Kidney (tissue), 14 donors: ENCODE data around the gene MYO5A. TPM values are rescaled to one million over a fixed set of nuclear protein-coding genes. Genes with fewer than 3 reads are reported as not detected.

ENCODE experiments used
- DNase-seq, 5 donors: peaks; one replicate each; pipeline ENCODE4 v3.0.0-alpha.2; 2013 to 2020
- FAIRE-seq: peaks from 2 replicates; lab custom pipeline; 2012; peaks lifted over from hg19 to GRCh38; lab: Jason Lieb, UNC
- H3K27ac ChIP-seq, 2 donors: one replicate each; pipeline ENCODE4 v1.7.0; 2013; ENCODE audit warnings: low read depth in 2 of 2, low read length in 2 of 2, inconsistent platforms in 1 of 2
- H3K27me3 ChIP-seq: one replicate; pipeline ENCODE4 v1.7.1; 2013; ENCODE audit warnings: low read length, inconsistent platforms; ENCODE audit not compliant: control insufficient read depth, insufficient read depth
- H3K36me3 ChIP-seq, 3 donors: one replicate each; pipeline versions ENCODE4 v1.7.0 to v1.7.1; 2013; ENCODE audit warnings: low read length in 3 of 3, control low read depth in 1 of 3, inconsistent platforms in 1 of 3; ENCODE audit not compliant: insufficient read depth in 3 of 3, control insufficient read depth in 2 of 3
- H3K4me1 ChIP-seq, 3 donors: one replicate each; pipeline versions ENCODE4 v1.7.0 to v1.7.1; 2013; ENCODE audit warnings: low read length in 3 of 3, inconsistent platforms in 1 of 3, low read depth in 1 of 3; ENCODE audit not compliant: control insufficient read depth in 2 of 3, insufficient read depth in 2 of 3
- H3K4me3 ChIP-seq, 3 donors: one replicate each; pipeline versions ENCODE4 v1.7.0 to v1.8.1; 2013; ENCODE audit warnings: low read length in 3 of 3, control low read depth in 1 of 3, inconsistent platforms in 1 of 3
- H3K9ac ChIP-seq, 3 donors: one replicate each; pipeline versions ENCODE4 v1.7.0 to v1.7.1; 2013; ENCODE audit warnings: low read length in 3 of 3, control low read depth in 1 of 3, inconsistent platforms in 1 of 3
- H3K9me3 ChIP-seq, 3 donors: one replicate each; pipeline versions ENCODE4 v1.7.0 to v1.7.1; 2013; ENCODE audit warnings: low read length in 3 of 3, control low read depth in 1 of 3, inconsistent platforms in 1 of 3; ENCODE audit not compliant: control insufficient read depth in 2 of 3, insufficient read depth in 1 of 3
- CTCF ChIP-seq: IDR thresholded peaks from 3 replicates; pipeline ENCODE4 v1.5.1; 2012; ENCODE audit warnings: mild to moderate bottlenecking, moderate library complexity, borderline replicate concordance; ENCODE audit not compliant: insufficient read depth; ENCODE audit errors: extremely low read depth
- intact Hi-C: fragments of 100-400 bp; cut with DNase I; formaldehyde crosslinking; loops from one replicate; pipeline ENCODE4 v1.11.1; 2022
- polyA plus RNA-seq: library from polyadenylated mRNA; stranded (reverse); fragments of 350-450 nt; fragmentation: Illumina TruSeq; extraction: RNeasy Lipid Tissue Mini Kit (QIAGEN cat#74804); gene quantifications from one replicate; pipeline ENCODE4 v1.2.3, GENCODE V29; 2014; ENCODE audit warnings: low read depth, low replicate concordance; ENCODE audit not compliant: insufficient read depth
- total RNA-seq: library from RNA; stranded (reverse); fragmentation: NEBNext Ultra II Directional; extraction: Animal tissue kit (Norgen Biotek cat#: 25700); gene quantifications from one replicate; pipeline ENCODE4 v1.2.1, GENCODE V29; 2021
- donor health status: control.
- donor health status: control.
- donor health status: control.
- donor health status: control.
- donor health status: control.
- donor health status: DM: yes; HTN: yes; CAD: no.
- donor health status: Normal renal cell carcinoma (clear cell type).

MYO5A gene
- total and polyA plus RNA-seq, 2 donors from 2014 or later: 3.5 to 32.9 TPM

GRCh38 chr15:52379395-52380106, 149.1 kb downstream of the MYO5A start:
- DNase-seq: peak in 2 of 5 donors; percentile 56 to 59
- Histone ChIP-seq H3K27ac (no peak overlapping the region), H3K27me3 (no peaks in the 10 kb centered on the region), H3K9me3 (no peaks in the 10 kb centered on the region), H3K9ac (no peak overlapping the region), H3K4me1 (no peaks in the 10 kb centered on the region), H3K4me3 (no peak overlapping the region), H3K36me3 (peaks cover 0 to 2% (median 0%) of the 10 kb centered on the region in 3 donors)
- TF ChIP-seq CTCF: no peak
- no peak for FAIRE-seq
- intact Hi-C loops: no loop called here

GRCh38 chr15:52378746-52379394, 149.8 kb downstream of the MYO5A start:
- intact Hi-C loops: no loop called here
- DNase-seq (no peak), FAIRE-seq (no peak)

GRCh38 chr15:52370010-52370409, 158.7 kb downstream of the MYO5A start:
- no peak for FAIRE-seq
- Histone ChIP-seq H3K4me3 (no peak overlapping the region), H3K27ac (no peak overlapping the region), H3K27me3 (no peaks in the 10 kb centered on the region), H3K36me3 (peaks cover 0 to 7% (median 0%) of the 10 kb centered on the region in 3 donors), H3K9me3 (no peaks in the 10 kb centered on the region), H3K9ac (no peak overlapping the region), H3K4me1 (peaks cover 0 to 3% (median 0%) of the 10 kb centered on the region in 3 donors)
- intact Hi-C loops: no loop called here
- DNase-seq: no peak
- TF ChIP-seq CTCF: no peak

More at GRCh38 chr15:52378746-52379394, 149.8 kb downstream of the MYO5A start:
- Histone ChIP-seq H3K9ac (no peak overlapping the region), H3K27ac (no peak overlapping the region), H3K4me1 (no peaks in the 10 kb centered on the region), H3K9me3 (no peaks in the 10 kb centered on the region), H3K4me3 (no peak overlapping the region), H3K27me3 (no peaks in the 10 kb centered on the region), H3K36me3 (peaks cover 0 to 5% (median 0%) of the 10 kb centered on the region in 3 donors)
- no peak for TF ChIP-seq CTCF
